GM19238 (cell line): ENCODE data around the gene EHMT1.
"Not testable (repeated sequence)": the region's sequence is repeated elsewhere in the genome, so short reads cannot be mapped to it uniquely, and the experiment has no call there.

Experiments
- DNase-seq: peaks from one replicate; pipeline ENCODE4 v3.0.0; 2011; ENCODE audit warnings: low spot score; ENCODE audit not compliant: insufficient read length

EHMT1 gene

GRCh38 chr9:137590469-137591383, 28.1 kb upstream of the EHMT1 start, which contains the start of gene ZMYND19:
TSS of gene ZMYND19 (minus strand) at chr9:137590512. CDS start at chr9:137590263, 249 bp downstream.
- peak; percentile 100 for DNase-seq

GRCh38 chr9:137592767-137593166, 26.0 kb upstream of the EHMT1 start:
- no peak for DNase-seq

DNA sequence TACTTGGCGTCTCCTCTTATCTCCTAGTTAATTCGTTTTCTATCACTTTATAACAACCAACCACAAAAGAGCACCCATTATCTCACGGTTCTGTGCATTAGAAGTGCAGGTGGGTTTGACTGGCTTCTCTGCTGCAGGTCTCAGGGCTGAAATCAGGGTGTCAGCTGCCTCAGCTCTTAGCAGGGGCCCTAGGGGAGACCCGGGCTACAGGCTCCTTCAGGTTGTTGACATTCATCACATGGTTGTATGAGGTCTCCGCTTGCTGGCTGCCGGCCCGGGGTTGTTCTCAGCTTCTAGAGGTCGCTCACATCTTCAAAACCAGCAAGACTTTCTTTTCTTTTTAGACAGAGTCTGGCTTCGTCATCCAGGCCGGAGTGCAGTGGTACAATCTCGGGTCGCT, 25.6 kb upstream of the EHMT1 start:
- no peak for DNase-seq

- not testable (repeated sequence) for DNase-seq
Measured at GRCh38 chr9:137596577-137596976, 22.2 kb upstream of the EHMT1 start.

DNA sequence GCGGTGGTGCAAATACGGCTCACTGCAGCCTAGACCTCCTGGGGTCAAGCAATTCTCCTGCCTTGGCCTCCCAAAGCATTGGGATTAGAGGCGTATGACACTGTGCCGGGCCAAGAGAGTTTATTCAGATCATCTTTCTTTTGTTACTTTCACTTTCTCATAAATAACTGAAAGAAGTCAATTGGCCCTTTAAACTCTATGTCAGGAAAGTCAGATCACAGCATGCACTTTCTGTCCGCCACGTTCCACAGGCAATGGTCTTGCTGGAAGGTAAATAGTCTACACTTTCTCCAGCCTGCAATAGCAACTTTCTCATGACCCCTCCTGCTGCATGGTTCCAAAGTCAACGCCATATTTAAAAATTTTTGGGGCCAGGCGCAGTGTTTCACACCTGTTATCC, 19.9 kb upstream of the EHMT1 start:
- DNase-seq: no peak

DNA sequence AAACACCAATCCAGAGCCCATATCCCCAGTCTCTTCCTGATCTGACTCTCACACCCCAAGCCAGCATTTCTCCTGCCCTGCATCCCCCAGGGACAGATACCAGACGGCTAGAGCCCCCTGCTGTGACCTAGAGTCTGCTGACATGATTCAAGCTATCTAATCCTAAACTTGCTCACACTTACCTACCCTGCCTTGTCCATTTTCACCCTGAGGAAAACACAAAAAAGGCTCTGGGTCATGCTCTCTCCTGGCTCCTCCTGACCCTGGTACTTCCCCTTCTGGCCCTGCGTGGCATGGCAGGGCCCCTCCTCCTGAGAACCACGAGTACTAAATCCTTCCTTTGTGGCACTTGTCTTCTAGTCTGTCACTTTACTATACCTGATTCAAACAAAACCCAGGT, 16.1 kb upstream of the EHMT1 start:
- no peak for DNase-seq

GRCh38 chr9:137603879-137604278, 14.9 kb upstream of the EHMT1 start:
- DNase-seq: no peak

- no peak for DNase-seq
Measured at GRCh38 chr9:137604345-137605086, 14.3 kb upstream of the EHMT1 start.

- DNase-seq: peak; percentile 94
Measured at GRCh38 chr9:137605121-137606004, 13.4 kb upstream of the EHMT1 start, which contains the start of gene ARRDC1. TSS of gene ARRDC1 (plus strand) at chr9:137605686. CDS start at chr9:137605718, 32 bp downstream.

GRCh38 chr9:137606005-137606621, 12.7 kb upstream of the EHMT1 start:
- DNase-seq: no peak

- DNase-seq: no peak
Measured at GRCh38 chr9:137606734-137607138, 12.1 kb upstream of the EHMT1 start.

DNA sequence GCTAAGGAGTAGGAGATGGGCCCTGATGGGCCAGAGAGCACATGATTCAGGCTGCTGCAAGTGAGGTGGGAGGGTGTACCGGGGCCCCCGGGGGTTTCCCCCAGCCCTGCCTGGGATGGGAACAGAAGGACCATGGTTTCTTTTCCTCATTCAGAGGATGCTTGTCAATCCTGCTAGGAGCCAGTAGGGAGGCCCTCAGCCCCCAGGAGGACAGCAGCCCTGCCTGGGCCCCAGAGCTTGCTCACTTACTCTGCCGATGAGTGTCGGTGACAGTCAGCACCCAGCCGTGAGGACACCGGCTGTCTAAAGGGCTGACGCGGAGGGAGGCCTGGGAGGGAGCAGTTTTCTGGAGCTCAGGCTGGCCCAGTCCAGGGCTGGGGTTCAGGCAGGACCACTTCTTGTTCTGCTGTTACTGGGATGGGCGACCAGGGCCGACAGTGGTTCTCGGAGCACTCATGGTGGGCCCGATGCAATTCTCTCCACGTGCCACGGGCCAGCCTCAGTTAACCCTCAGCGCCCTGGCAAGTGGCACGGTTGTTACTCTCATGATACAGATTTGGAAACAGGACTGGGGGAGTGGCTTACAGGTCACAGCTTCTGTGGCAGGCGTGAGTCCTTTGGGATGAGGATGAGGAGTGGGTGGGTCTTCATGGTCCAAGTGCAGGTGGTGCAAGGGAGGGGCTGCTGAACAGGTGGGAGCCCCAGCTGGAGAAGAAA, 11.5 kb upstream of the EHMT1 start:
- DNase-seq: no peak

GRCh38 chr9:137610944-137611343, 7.9 kb upstream of the EHMT1 start:
- DNase-seq: no peak

DNA sequence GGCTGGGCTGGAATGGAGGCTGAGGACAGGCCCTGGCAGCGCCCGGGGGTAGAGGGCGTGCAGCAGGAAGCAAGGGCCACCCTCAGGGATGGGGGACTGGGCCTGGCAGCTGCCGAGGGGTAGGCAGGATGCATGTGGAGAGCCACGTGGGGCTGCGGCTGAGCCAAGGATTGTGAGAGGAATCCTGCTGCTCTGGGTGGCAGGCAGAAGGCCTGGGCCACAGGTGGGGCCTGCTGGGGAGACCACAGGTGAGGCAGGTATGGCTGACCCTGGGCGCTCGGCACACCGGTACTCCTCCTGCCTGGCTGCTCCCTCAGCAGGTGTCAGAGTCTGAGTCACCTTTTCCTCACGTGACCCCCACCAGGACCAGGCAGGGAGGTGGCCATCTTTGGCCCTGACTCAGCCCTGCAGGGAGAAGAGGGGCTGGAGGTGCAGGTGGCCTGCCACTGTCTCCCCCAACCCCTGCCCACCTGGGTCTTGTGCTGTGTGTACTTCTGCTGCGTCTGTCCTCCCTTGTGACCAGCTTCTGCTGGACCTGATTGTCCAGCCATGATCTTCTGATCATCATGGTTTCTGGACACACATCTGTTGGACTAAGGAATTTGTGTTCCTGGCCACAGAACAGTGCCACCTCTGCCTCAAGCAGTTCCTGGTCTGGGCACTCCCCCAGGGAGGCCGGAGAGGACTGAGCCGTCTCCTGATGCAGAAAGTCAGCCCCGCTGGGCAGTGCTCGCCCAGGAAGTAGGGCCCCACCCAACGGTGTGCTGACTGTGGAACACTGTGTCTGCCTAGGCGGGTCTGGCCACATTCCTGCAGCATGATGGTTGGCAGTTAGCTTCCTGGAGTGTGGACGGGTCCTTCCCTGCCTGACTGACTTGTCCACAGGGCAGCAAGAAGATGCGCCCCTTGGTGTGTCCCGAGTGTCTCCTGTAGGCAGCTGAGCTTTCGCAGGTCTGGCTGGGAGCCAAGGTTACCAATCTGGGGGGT, 6.9 kb upstream of the EHMT1 start:
- DNase-seq: no peak

DNA sequence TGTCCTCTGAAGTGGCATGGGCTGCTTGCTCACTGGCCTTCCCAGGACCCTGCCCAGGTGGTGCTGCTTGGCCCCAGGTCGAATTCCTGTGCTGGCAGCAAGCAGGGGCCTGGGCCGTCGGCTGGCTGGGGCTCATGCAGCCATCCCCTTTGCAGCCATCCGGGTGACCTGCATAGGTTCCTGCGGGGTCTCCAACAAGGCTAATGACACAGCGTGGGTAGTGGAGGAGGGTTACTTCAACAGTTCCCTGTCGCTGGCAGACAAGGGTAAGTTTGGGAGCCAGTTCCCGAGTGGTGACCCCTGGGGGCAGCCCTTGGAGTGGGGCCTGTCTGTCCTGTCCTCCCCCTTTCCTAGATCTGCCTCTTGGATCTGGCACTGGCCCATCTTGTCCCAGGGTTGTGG, 6.1 kb upstream of the EHMT1 start:
- no peak for DNase-seq

DNA sequence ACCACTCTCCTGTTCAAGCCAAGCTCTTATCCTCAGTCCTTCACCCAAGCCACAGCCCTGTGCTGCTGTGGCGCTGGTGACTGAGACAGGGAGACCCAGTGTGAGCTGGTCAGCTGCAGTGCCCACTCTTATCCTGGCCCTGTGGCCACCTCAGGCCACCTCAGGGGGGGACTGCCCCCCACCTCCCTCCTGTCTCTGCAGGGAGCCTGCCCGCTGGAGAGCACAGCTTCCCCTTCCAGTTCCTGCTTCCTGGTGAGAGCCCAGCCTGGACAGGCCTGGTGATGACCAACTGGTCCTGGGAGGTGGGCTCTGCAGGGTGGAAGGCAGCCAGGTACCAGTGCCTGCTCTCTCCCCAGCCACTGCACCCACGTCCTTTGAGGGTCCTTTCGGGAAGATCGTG, 5.5 kb upstream of the EHMT1 start:
- DNase-seq: no peak

DNA sequence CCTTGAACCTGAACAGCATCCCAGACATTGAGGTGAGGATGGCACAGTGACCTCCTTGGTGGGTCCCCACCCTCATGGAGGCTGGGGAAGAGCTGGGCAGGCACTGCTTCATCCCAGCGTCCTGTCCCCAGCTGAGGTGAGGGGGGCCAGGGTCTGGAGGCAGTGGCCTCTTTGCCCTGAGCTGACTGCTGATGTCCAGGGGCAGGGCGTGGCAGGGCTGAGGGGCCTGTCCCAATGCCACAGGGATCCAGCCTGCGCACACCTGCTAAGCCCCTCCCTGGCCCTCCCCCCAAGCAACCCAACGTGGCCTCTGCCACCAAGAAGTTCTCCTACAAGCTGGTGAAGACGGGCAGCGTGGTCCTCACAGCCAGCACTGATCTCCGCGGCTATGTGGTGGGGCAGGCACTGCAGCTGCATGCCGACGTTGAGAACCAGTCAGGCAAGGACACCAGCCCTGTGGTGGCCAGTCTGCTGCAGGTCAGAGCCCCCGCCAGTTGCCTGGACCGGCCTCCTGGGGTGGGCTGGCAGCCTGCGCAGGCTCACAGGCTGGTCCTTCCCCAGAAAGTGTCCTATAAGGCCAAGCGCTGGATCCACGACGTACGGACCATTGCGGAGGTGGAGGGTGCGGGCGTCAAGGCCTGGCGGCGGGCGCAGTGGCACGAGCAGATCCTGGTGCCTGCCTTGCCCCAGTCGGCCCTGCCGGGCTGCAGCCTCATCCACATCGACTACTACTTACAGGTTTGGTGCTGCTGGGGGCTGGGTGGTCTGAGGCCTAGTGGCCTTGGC, 4.9 kb upstream of the EHMT1 start:
- DNase-seq: no peak
